Transverse colon (tissue), 4 donors: ENCODE data around the gene CLCN1. TPM values are rescaled to one million over a fixed set of nuclear protein-coding genes. Genes with fewer than 3 reads are reported as not detected.
A peak's percentile ranks its signal among the peaks of the same experiment; 100 is the strongest.
"Not testable (repeated sequence)": the region's sequence is repeated elsewhere in the genome, so short reads cannot be mapped to it uniquely, and the experiment has no call there.

Experiments used
- DNase-seq: peaks from one replicate; pipeline ENCODE4 v3.0.0-alpha.2; 2019
- H3K27ac ChIP-seq, 4 donors: fragments of 200-600 bp; sonication (generic); 2 replicates each; pipeline ENCODE4 v1.5.1; 2016 to 2018; ENCODE audit warnings: inconsistent platforms in 4 of 4
- H3K27me3 ChIP-seq: fragments of 200-600 bp; sonication (generic); 2 replicates; pipeline ENCODE4 v1.5.1; 2017; ENCODE audit warnings: inconsistent platforms
- H3K36me3 ChIP-seq, 4 donors: fragments of 200-600 bp; sonication (generic); 2 replicates each; pipeline ENCODE4 v1.5.1; 2017 to 2019; ENCODE audit warnings: inconsistent platforms in 4 of 4
- H3K4me1 ChIP-seq, 4 donors: fragments of 200-600 bp; sonication (generic); 2 replicates each; pipeline ENCODE4 v1.5.1; 2017 to 2020; ENCODE audit warnings: inconsistent platforms in 4 of 4
- H3K4me3 ChIP-seq, 4 donors: fragments of 200-600 bp; sonication (generic); 1 replicate in 1 of 4; 2 replicates in 3 of 4; pipeline versions ENCODE4 v1.5.1 to v1.6.1; 2017 to 2019; ENCODE audit warnings: inconsistent platforms in 4 of 4
- H3K9me3 ChIP-seq, 2 donors: fragments of 200-600 bp; sonication (generic); 2 replicates each; pipeline ENCODE4 v1.5.1; 2017 to 2019; ENCODE audit warnings: inconsistent platforms in 2 of 2
- CTCF ChIP-seq, 5 experiments: fragments of 200-600 bp in 3 of 5; fragments of 450-650 bp in 2 of 5; sonication (generic) in 3 of 5; IDR thresholded peaks; 1 replicate in 2 of 5; 2 replicates in 3 of 5; pipeline ENCODE4 v1.5.1; 2016 to 2017; ENCODE audit warnings: antibody characterized with exemption in 5 of 5, inconsistent platforms in 3 of 5, mild to moderate bottlenecking in 2 of 5, moderate library complexity in 1 of 5
- EP300 ChIP-seq: sonication (generic); formaldehyde crosslinking; IDR thresholded peaks from one replicate; pipeline ENCODE4 v1.6.1; 2017; ENCODE audit warnings: antibody characterized with exemption, low read depth
- POLR2A ChIP-seq: fragments of 450-650 bp; IDR thresholded peaks from one replicate; pipeline ENCODE4 v1.6.1; 2016; ENCODE audit warnings: antibody characterized with exemption, mild to moderate bottlenecking, moderate library complexity
- POLR2AphosphoS5 ChIP-seq, 3 donors: sonication (generic); formaldehyde crosslinking; IDR thresholded peaks; one replicate each; pipeline ENCODE4 v1.6.1; 2016; ENCODE audit warnings: antibody characterized with exemption in 3 of 3
- WGBS, 2 donors: methylation state at CpG; one replicate each; pipeline ENCODE4 v1.1.5; 2018; ENCODE audit warnings: low coverage in 1 of 2; 5-methylcytosine and 5-hydroxymethylcytosine counted together
- in situ Hi-C, 4 donors: fragments of 200-750 bp; cut with MboI; loops; one replicate each; pipeline versions ENCODE4 v1.15.0 to v1.15.1; 2017; ENCODE audit warnings: low sequenced_read_pairs in 3 of 4, low pct_ligation_motif_present in 1 of 4, low pct_unique_long_range_greater_than_20kb in 1 of 4
- intact Hi-C: fragments of 100-400 bp; cut with DNase I; formaldehyde crosslinking; loops from one replicate; pipeline ENCODE4 v1.15.1; 2023; ENCODE audit warnings: low total_unique reads
- total RNA-seq, 4 donors: library from RNA; depleted of rRNA; stranded (reverse); fragments of >200 nt; gene quantifications; one replicate each; pipeline ENCODE4 v1.1.0, GENCODE V29; 2016

CLCN1 gene
- total RNA-seq, 4 donors from 2014 or later: not detected

- DNase-seq: no peak
- in situ Hi-C loops (no loop called here), intact Hi-C loops (no loop called here)
- peak overlapping the region; percentile 73 to 99 (median 86) for H3K27ac ChIP-seq
- no peak overlapping the region for H3K4me3 ChIP-seq
- H3K9me3 ChIP-seq: no peaks in the 10 kb centered on the region
- WGBS, 2 donors: 87 to 93% methylated on average over 3 to 9 of the region's 9 CpGs
- peaks cover 0 to 6% (median 0%) of the 10 kb centered on the region in 4 donors for H3K36me3 ChIP-seq
- no peak for TF ChIP-seq EP300
- H3K4me1 ChIP-seq: peaks cover 14 to 50% (median 34%) of the 10 kb centered on the region in 4 donors
- H3K27me3 ChIP-seq: no peaks in the 10 kb centered on the region
These were observed 74.9 kb downstream of the CLCN1 start for GRCh38 chr7:143390773-143391317.

GRCh38 chr7:143391462-143392404 lies 75.8 kb downstream of the CLCN1 start:
- peak; percentile 57 for DNase-seq
- H3K27me3 ChIP-seq: no peaks in the 10 kb centered on the region
- peak overlapping the region; percentile 73 to 99 (median 86) for H3K27ac ChIP-seq
- WGBS, 2 donors: 0 to 52% methylated on average over 1 to 22 of the region's 24 CpGs
- no peaks in the 10 kb centered on the region for H3K9me3 ChIP-seq
- TF ChIP-seq CTCF (IDR thresholded peaks at IDR 0.05) (no peak), EP300 (no peak), POLR2AphosphoS5 (IDR thresholded peaks at IDR 0.05) (peak; percentile 36 to 64 (median 60)), POLR2A (peak; percentile 22)
- in situ Hi-C loops (no loop called here), intact Hi-C loops (no loop called here)
- peaks cover 0 to 6% (median 0%) of the 10 kb centered on the region in 4 donors for H3K36me3 ChIP-seq
- peaks cover 10 to 41% (median 30%) of the 10 kb centered on the region in 4 donors for H3K4me1 ChIP-seq
- no peak overlapping the region for H3K4me3 ChIP-seq

- intact Hi-C loops, H3K36me3 ChIP-seq, H3K9me3 ChIP-seq, DNase-seq, H3K4me3 ChIP-seq, in situ Hi-C loops, H3K27me3 ChIP-seq: not testable (repeated sequence)
- Histone ChIP-seq H3K27ac (peak overlapping the region; percentile 73 to 99 (median 86)), H3K4me1 (peaks cover 10 to 35% (median 26%) of the 10 kb centered on the region in 4 donors)
- WGBS, 2 donors: 80 to 88% methylated on average over 2 to 8 of the region's 8 CpGs
These were observed 76.5 kb downstream of the CLCN1 start for GRCh38 chr7:143392427-143392826.

- Histone ChIP-seq H3K4me1 (peaks cover 10 to 33% (median 24%) of the 10 kb centered on the region in 4 donors), H3K27me3 (no peaks in the 10 kb centered on the region), H3K36me3 (peaks cover 0 to 6% (median 0%) of the 10 kb centered on the region in 4 donors), H3K27ac (peak overlapping the region; percentile 73 to 99 (median 86)), H3K9me3 (no peaks in the 10 kb centered on the region), H3K4me3 (no peak overlapping the region)
- intact Hi-C loops (no loop called here), in situ Hi-C loops (no loop called here)
- WGBS, 2 donors: 92% methylated on average over 6 of the region's 6 CpGs; no CpG with 5 or more reads in 1 of the 2 donors
- DNase-seq: no peak
- no peak for TF ChIP-seq POLR2AphosphoS5 (IDR thresholded peaks at IDR 0.05)
- no peak for TF ChIP-seq CTCF (IDR thresholded peaks at IDR 0.05)
- TF ChIP-seq POLR2A: no peak
- no peak for TF ChIP-seq EP300
These were observed 77.0 kb downstream of the CLCN1 start for GRCh38 chr7:143392875-143393266.
